Fibroblast of the aortic adventitia (primary cell): Measurements from ENCODE around the gene LIPG. TPM values are rescaled to one million over a fixed set of nuclear protein-coding genes. Genes with fewer than 3 reads are reported as not detected.
"Not testable (repeated sequence)": the region's sequence is repeated elsewhere in the genome, so short reads cannot be mapped to it uniquely, and the experiment has no call there.

Experiments used
- DNase-seq: peaks from one replicate; pipeline ENCODE4 v3.0.0-alpha.2; 2010; ENCODE audit warnings: low read depth
- H3K4me3 ChIP-seq: 2 replicates; pipeline ENCODE4 v1.5.1; 2011; ENCODE audit warnings: low read depth, mild to moderate bottlenecking, control low read depth, low read length, moderate library complexity
- CTCF ChIP-seq: IDR thresholded peaks from 2 replicates; pipeline ENCODE4 v1.5.1; 2011; ENCODE audit warnings: mild to moderate bottlenecking, low read length, control low read depth, inconsistent platforms; ENCODE audit not compliant: insufficient read depth
- total RNA-seq: library from RNA; depleted of rRNA; stranded (reverse); fragments of >200 nt; gene quantifications from 2 replicates; pipeline ENCODE4 v1.2.3, GENCODE V29; 2012; ENCODE audit warnings: low replicate concordance

The LIPG gene
- total RNA-seq, 1 donor: 2.7 TPM

GRCh38 chr18:49520661-49521145 is 41.2 kb upstream of the LIPG start:
- TF ChIP-seq CTCF: no peak
- H3K4me3 ChIP-seq: no peak overlapping the region
- DNase-seq: peak; percentile 48

- DNase-seq: peak; percentile 9
- TF ChIP-seq CTCF: no peak
- no peak overlapping the region for H3K4me3 ChIP-seq
Observed at GRCh38 chr18:49521216-49521835, 40.5 kb upstream of the LIPG start.

GRCh38 chr18:49523580-49524093 is 38.2 kb upstream of the LIPG start:
- H3K4me3 ChIP-seq: not testable (repeated sequence)

GRCh38 chr18:49524349-49524748 is 37.5 kb upstream of the LIPG start:
- no peak for DNase-seq
- no peak for TF ChIP-seq CTCF

More at GRCh38 chr18:49523580-49524093, 38.2 kb upstream of the LIPG start:
- DNase-seq: not testable (repeated sequence)

GRCh38 chr18:49524951-49525350 is 36.9 kb upstream of the LIPG start:
- H3K4me3 ChIP-seq: no peak overlapping the region
- TF ChIP-seq CTCF: no peak
- DNase-seq: no peak

More at GRCh38 chr18:49524349-49524748, 37.5 kb upstream of the LIPG start:
- H3K4me3 ChIP-seq: no peak overlapping the region

- no peak for TF ChIP-seq CTCF
- no peak for DNase-seq
- no peak overlapping the region for H3K4me3 ChIP-seq
Observed at GRCh38 chr18:49525981-49526380, 35.9 kb upstream of the LIPG start.

- TF ChIP-seq CTCF: no peak
- no peak overlapping the region for H3K4me3 ChIP-seq
- DNase-seq: no peak
Observed at GRCh38 chr18:49527631-49528327, 34.1 kb upstream of the LIPG start.
